OCI-LY1 (cell line): ENCODE data around the gene WASF1.
"Not testable (repeated sequence)": the region's sequence is repeated elsewhere in the genome, so short reads cannot be mapped to it uniquely, and the experiment has no call there.

Source experiments
- H2AFZ ChIP-seq: fragments of 200-600 bp; sonication (generic), shearing (Covaris generic); 2 replicates; pipeline ENCODE4 v1.6.0; 2014; ENCODE audit warnings: antibody characterized with exemption, mild to moderate bottlenecking, low read length
- H3F3A ChIP-seq: fragments of 200-600 bp; sonication (generic), shearing (Covaris generic); 2 replicates; pipeline ENCODE4 v1.6.0; 2014; ENCODE audit warnings: mild to moderate bottlenecking, antibody characterized with exemption, low read length, moderate library complexity; ENCODE audit not compliant: insufficient read depth
- H3K27ac ChIP-seq: fragments of 200-600 bp; sonication (generic); 2 replicates; pipeline ENCODE4 v1.5.1; 2014; ENCODE audit warnings: low read length, mixed run types, mild to moderate bottlenecking, low read depth; ENCODE audit not compliant: poor library complexity, severe bottlenecking
- H3K27me3 ChIP-seq: fragments of 200-600 bp; sonication (generic); 2 replicates; pipeline ENCODE4 v1.6.0; 2014; ENCODE audit warnings: antibody characterized with exemption, mild to moderate bottlenecking, low read length, moderate library complexity; ENCODE audit not compliant: insufficient read depth
- H3K36me3 ChIP-seq: fragments of 200-600 bp; sonication (generic); 2 replicates; pipeline ENCODE4 v1.6.1; 2014; ENCODE audit warnings: mild to moderate bottlenecking, antibody characterized with exemption, low read length, moderate library complexity, mixed read lengths; ENCODE audit not compliant: insufficient read depth
- H3K4me1 ChIP-seq: fragments of 200-600 bp; sonication (generic); 2 replicates; pipeline ENCODE4 v1.5.1; 2014; ENCODE audit warnings: mild to moderate bottlenecking, low read length, moderate library complexity; ENCODE audit not compliant: insufficient read depth, severe bottlenecking
- H3K4me2 ChIP-seq: fragments of 200-600 bp; sonication (generic), shearing (Covaris generic); 2 replicates; pipeline ENCODE4 v1.6.1; 2014; ENCODE audit warnings: low read length
- H3K4me3 ChIP-seq: fragments of 200-600 bp; sonication (generic); 2 replicates; pipeline ENCODE4 v1.5.1; 2014; ENCODE audit warnings: low read length, low read depth, mild to moderate bottlenecking, mixed read lengths; ENCODE audit not compliant: poor library complexity, severe bottlenecking
- H3K79me2 ChIP-seq: fragments of 200-600 bp; shearing (Covaris generic); 2 replicates; pipeline ENCODE4 v1.6.1; 2016; ENCODE audit warnings: mixed run types, low read length, mixed read lengths; ENCODE audit not compliant: insufficient read depth
- H3K9ac ChIP-seq: fragments of 200-600 bp; sonication (generic), shearing (Covaris generic); 2 replicates; pipeline ENCODE4 v1.6.1; 2014; ENCODE audit warnings: mild to moderate bottlenecking, low read length, mixed read lengths
- H3K9me2 ChIP-seq: fragments of 200-600 bp; sonication (generic), shearing (Covaris generic); 2 replicates; pipeline ENCODE4 v1.6.1; 2014; ENCODE audit warnings: low read depth, mild to moderate bottlenecking, low read length, mixed read lengths
- H3K9me3 ChIP-seq: fragments of 200-600 bp; shearing (Covaris generic); 2 replicates; pipeline ENCODE4 v1.6.1; 2014; ENCODE audit warnings: low read length, mixed read lengths
- H4K20me1 ChIP-seq: fragments of 200-600 bp; sonication (generic), shearing (Covaris generic); 2 replicates; pipeline ENCODE4 v1.6.0; 2016; ENCODE audit warnings: mild to moderate bottlenecking, low read length; ENCODE audit not compliant: insufficient read depth
- EZH2 ChIP-seq: fragments of 200-600 bp; sonication (generic), shearing (Covaris generic); IDR thresholded peaks from 2 replicates; pipeline ENCODE4 v1.8.0; 2017; ENCODE audit warnings: borderline replicate concordance, mixed run types, mild to moderate bottlenecking, antibody characterized with exemption, low read length, moderate library complexity, mixed read lengths
- TF ChIP-seq, protein P1 (sequence below): fragments of 200-600 bp; sonication (generic), shearing (Covaris generic); IDR thresholded peaks from 2 replicates; pipeline ENCODE4 v1.5.1; 2017; ENCODE audit warnings: mild to moderate bottlenecking, antibody characterized with exemption, low read length, moderate library complexity, mixed read lengths

Gene WASF1

DNA sequence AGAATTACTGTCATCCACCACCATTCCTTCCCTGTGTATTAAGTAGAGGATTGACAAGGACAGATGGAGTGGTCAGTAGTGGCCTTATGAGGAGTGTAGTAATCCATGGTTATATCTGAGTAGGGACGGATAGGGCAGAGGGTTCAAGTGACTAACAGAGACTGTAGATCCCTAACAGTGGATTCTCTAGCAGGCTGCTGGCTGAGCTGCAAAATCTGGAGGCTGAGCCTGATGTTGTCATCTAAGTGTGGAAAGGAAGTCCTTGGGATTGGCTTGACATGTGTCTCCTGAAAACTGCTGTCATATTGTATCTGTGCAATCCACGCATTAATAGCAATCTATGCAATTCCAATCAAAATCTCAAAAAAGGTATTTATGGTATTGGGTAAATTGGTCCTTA lies 94.2 kb downstream of the WASF1 start:
- Histone ChIP-seq H3K9me2 (no peaks in the 10 kb centered on the region), H2AFZ (no peak overlapping the region), H3K4me1 (peaks cover 5% of the 10 kb centered on the region), H3K36me3 (no peaks in the 10 kb centered on the region), H3K4me3 (no peak overlapping the region), H3K27me3 (no peaks in the 10 kb centered on the region), H3K9ac (no peak overlapping the region), H3K9me3 (no peaks in the 10 kb centered on the region), H4K20me1 (no peaks in the 10 kb centered on the region), H3K27ac (no peak overlapping the region), H3F3A (no peaks in the 10 kb centered on the region), H3K79me2 (no peaks in the 10 kb centered on the region), H3K4me2 (no peak overlapping the region)
- no peak for TF ChIP-seq EZH2
- TF ChIP-seq, protein P1, sequence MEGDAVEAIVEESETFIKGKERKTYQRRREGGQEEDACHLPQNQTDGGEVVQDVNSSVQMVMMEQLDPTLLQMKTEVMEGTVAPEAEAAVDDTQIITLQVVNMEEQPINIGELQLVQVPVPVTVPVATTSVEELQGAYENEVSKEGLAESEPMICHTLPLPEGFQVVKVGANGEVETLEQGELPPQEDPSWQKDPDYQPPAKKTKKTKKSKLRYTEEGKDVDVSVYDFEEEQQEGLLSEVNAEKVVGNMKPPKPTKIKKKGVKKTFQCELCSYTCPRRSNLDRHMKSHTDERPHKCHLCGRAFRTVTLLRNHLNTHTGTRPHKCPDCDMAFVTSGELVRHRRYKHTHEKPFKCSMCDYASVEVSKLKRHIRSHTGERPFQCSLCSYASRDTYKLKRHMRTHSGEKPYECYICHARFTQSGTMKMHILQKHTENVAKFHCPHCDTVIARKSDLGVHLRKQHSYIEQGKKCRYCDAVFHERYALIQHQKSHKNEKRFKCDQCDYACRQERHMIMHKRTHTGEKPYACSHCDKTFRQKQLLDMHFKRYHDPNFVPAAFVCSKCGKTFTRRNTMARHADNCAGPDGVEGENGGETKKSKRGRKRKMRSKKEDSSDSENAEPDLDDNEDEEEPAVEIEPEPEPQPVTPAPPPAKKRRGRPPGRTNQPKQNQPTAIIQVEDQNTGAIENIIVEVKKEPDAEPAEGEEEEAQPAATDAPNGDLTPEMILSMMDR = no peak

DNA sequence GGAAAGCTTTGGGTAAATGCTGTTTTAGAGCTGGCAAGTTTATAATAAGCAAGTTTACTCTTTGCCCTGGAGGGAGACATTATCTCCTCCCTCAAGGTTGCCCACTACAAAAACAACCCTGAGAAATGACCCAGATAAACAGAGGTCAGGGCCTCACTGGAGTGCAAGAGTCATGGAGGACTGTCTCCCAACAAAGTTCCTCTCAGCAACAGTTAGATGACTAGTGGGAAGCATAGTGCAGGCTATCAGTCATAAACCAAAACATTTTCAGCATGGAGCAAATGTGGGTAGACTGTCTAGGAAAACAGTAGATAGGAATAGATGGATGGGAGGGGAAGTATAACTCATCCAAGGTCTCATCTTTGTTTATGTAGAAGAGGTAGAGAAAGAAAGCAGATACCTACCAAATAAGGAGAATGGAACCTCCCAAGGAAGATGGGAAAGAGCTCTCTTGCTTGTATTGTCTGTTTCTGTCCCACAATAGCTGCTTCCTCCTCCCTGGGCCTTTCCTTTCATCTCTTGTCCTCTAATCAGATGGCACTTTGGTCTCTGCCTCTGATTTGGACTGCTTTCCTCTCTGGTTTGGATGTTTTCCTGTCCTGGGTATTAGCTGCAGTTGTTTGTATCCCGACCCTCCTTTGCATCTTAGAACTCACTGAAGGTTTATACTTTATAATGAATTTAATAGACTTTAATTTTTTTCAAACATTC lies 95.4 kb downstream of the WASF1 start:
- peaks cover 5% of the 10 kb centered on the region for H3K4me1 ChIP-seq
- no peaks in the 10 kb centered on the region for H3F3A ChIP-seq
- TF ChIP-seq, protein P1 = no peak
- TF ChIP-seq EZH2 = no peak
- H3K4me3 ChIP-seq = no peak overlapping the region
- no peak overlapping the region for H3K9ac ChIP-seq
- no peaks in the 10 kb centered on the region for H3K9me2 ChIP-seq
- no peaks in the 10 kb centered on the region for H3K36me3 ChIP-seq
- no peaks in the 10 kb centered on the region for H3K79me2 ChIP-seq
- H4K20me1 ChIP-seq = no peaks in the 10 kb centered on the region
- H3K27me3 ChIP-seq = no peaks in the 10 kb centered on the region
- H2AFZ ChIP-seq = no peak overlapping the region
- no peak overlapping the region for H3K27ac ChIP-seq
- H3K4me2 ChIP-seq = no peak overlapping the region
- H3K9me3 ChIP-seq = no peaks in the 10 kb centered on the region

DNA sequence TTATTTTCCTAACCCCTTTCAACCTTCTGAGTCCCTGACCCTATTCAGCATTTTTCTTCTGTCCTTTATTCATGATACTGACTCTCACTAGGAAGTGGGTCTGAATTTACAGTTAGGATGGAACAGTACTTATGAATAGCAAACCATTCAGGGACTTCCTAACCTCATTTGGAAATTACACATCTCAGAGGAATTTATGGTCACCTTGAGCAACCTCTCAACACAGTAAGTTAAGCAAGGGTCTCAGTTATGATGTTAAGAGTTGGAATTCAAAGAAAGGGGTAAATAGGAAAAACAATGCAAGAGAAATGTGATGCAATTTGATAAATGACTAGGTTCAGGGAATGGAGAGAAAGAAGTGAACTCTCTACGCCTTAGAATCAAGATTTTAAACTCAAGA lies 104.1 kb downstream of the WASF1 start:
- no peak for TF ChIP-seq EZH2
- TF ChIP-seq, protein P1 = no peak
- Histone ChIP-seq H3K9me2 (no peaks in the 10 kb centered on the region), H3K27ac (no peak overlapping the region), H3K9ac (no peak overlapping the region), H3K9me3 (no peaks in the 10 kb centered on the region), H3F3A (no peaks in the 10 kb centered on the region), H3K4me1 (no peaks in the 10 kb centered on the region), H2AFZ (no peak overlapping the region), H3K4me3 (no peak overlapping the region), H3K79me2 (no peaks in the 10 kb centered on the region), H3K36me3 (no peaks in the 10 kb centered on the region), H3K4me2 (no peak overlapping the region), H3K27me3 (no peaks in the 10 kb centered on the region; the same call in 1 of the 2 replicates), H4K20me1 (no peaks in the 10 kb centered on the region)

DNA sequence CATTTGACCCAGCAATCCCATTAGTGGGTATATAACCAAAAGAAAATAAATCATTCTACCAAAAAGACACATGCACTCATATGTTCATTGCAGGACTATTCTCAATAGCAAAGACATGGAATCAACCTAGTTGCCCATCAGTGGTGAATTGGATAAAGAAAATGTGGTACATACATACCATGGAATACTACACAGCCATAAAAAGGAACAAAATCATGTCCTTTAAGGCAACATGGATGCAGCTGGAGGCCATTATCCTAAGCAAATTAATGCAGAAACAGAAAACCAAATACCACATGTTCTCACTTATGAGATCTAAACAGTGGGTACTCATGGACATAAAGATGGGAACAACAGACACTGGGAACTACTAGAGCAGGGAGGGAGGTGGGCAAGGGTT lies 106.0 kb downstream of the WASF1 start:
- not testable (repeated sequence) for H3K27ac ChIP-seq, H3K4me1 ChIP-seq, H3K4me2 ChIP-seq, H3K79me2 ChIP-seq, H3F3A ChIP-seq, H3K9me3 ChIP-seq, H3K9me2 ChIP-seq, H3K9ac ChIP-seq, H2AFZ ChIP-seq, H4K20me1 ChIP-seq, H3K36me3 ChIP-seq, H3K27me3 ChIP-seq, H3K4me3 ChIP-seq
